ENCODE data around the gene POLDIP2. TPM values are rescaled to one million over a fixed set of nuclear protein-coding genes. Genes with fewer than 3 reads are reported as not detected.

Gene POLDIP2
- total RNA-seq, 2 experiments from 2014 or later: 84.9 to 98.4 TPM

- CTCF ChIA-PET: interaction anchor here (0.7 to 1.0 kb wide), 2 partner anchors 16 to 233 kb away, joined by 3 read pairs; no protein-coding TSS in a partner anchor
- H3K27ac Mint-ChIP-seq: no peak overlapping the region
- no peak for DNase-seq
Measured at GRCh38 chr17:28398280-28398981, 41.1 kb upstream of the POLDIP2 start.

DNA sequence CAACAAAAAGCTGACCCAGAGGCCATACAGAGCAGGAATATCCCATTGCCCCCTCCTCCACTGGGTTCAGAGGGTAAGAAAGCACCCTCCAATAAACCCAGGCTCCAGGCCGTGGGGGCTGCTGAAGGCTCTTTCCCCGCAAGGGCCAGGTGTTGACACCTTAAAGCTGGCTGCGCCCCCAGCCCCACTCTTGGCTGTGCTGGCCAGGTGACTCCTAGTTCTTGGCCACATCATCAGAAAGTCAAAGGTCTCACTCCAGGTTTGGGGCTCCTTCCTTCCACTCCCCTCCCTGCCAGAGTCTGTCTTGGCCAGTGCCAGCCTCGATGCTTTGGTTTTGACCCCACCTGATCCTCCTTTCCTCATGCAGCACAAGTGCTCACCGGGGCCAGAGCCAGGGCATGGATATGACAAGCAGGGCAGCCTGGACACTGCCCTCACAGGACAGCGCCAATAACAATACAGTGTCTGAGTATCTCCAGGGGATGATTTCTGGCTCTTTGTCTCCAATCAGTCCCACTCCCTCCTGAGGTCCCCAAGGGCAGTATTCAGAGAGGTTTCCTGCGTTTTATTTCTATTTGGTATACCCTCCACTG lies 40.5 kb upstream of the POLDIP2 start:
- intact Hi-C loops (cut with DNase I, micrococcal nuclease): no loop called here
- H3K4me3 Mint-ChIP-seq: no peak overlapping the region
- H3K9me3 Mint-ChIP-seq (ENCODE audit: low read depth): no peaks in the 10 kb centered on the region
- no peaks in the 10 kb centered on the region for H3K27me3 Mint-ChIP-seq
- peaks cover 6% of the 10 kb centered on the region for H3K4me1 Mint-ChIP-seq
- peaks cover 12% of the 10 kb centered on the region for H3K36me3 Mint-ChIP-seq (ENCODE audit: low read depth)
- CTCF ChIA-PET: interaction anchor here (0.7 kb wide), 1 partner anchor 283 kb away, joined by 3 read pairs; no protein-coding TSS in a partner anchor
- POLR2A ChIA-PET: no interaction called here
- no peak overlapping the region for H3K27ac Mint-ChIP-seq
- no peak for DNase-seq
- ATAC-seq: no peak

More at GRCh38 chr17:28398280-28398981, 41.1 kb upstream of the POLDIP2 start:
- Mint-ChIP-seq H3K9me3 (ENCODE audit: low read depth) (no peaks in the 10 kb centered on the region), H3K4me3 (no peak overlapping the region), H3K27me3 (no peaks in the 10 kb centered on the region), H3K36me3 (ENCODE audit: low read depth) (peaks cover 12% of the 10 kb centered on the region), H3K4me1 (peaks cover 6% of the 10 kb centered on the region)
- POLR2A ChIA-PET: no interaction called here
- intact Hi-C loops (cut with DNase I, micrococcal nuclease): no loop called here
- ATAC-seq: no peak

GRCh38 chr17:28397275-28397674 lies 39.9 kb upstream of the POLDIP2 start:
- CTCF ChIA-PET: interaction anchor here (0.7 to 0.8 kb wide), 3 partner anchors 29 to 890 kb away, joined by 3 to 4 read pairs (median 3); no protein-coding TSS in a partner anchor
- peaks cover 6% of the 10 kb centered on the region for H3K4me1 Mint-ChIP-seq
- H3K27me3 Mint-ChIP-seq: no peaks in the 10 kb centered on the region
- H3K4me3 Mint-ChIP-seq: no peak overlapping the region
- H3K9me3 Mint-ChIP-seq (ENCODE audit: low read depth): no peaks in the 10 kb centered on the region
- intact Hi-C loops (cut with DNase I, micrococcal nuclease): no loop called here
- POLR2A ChIA-PET: no interaction called here
- H3K36me3 Mint-ChIP-seq (ENCODE audit: low read depth): peaks cover 12% of the 10 kb centered on the region
- ATAC-seq (no peak), DNase-seq (no peak)
- no peak overlapping the region for H3K27ac Mint-ChIP-seq

DNA sequence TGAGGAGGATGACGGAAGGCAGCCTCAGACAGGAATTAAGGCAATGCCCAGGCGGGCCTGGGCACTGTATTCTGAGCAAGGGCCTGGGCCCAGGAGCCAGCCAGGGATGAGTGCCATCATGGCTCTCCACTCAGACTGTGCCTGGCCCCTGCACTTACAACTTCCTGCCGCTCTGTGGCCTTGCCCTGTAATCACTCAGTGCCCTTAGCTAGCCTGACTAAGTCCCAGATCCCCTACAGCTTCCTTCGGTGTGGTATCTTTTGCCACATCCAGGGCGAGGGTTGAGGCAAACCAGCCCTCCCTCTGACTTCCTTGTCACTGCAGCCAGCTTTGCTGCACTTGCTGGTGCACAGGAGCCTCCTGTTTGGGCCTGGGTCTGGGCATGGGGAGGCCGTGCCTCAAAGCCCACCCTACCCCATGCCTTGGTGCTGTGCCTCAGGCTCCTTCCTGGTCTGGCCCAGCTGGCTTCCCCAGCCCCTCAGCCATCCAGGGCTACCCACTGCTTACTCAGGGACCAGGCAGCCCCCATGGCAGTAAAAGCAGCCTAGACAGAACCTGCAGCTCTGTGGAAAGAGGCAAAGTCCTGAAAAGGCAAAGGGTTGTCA lies 39.4 kb upstream of the POLDIP2 start:
- no peaks in the 10 kb centered on the region for H3K27me3 Mint-ChIP-seq
- no peak overlapping the region for H3K4me3 Mint-ChIP-seq
- peaks cover 2% of the 10 kb centered on the region for H3K4me1 Mint-ChIP-seq
- no peak overlapping the region for H3K27ac Mint-ChIP-seq
- intact Hi-C loops (cut with DNase I, micrococcal nuclease): no loop called here
- ChIA-PET CTCF (interaction anchor here (0.7 to 0.9 kb wide), 4 partner anchors 29 to 889 kb away, joined by 3 to 4 read pairs (median 3); no protein-coding TSS in a partner anchor), POLR2A (no interaction called here)
- ATAC-seq: no peak
- peaks cover 12% of the 10 kb centered on the region for H3K36me3 Mint-ChIP-seq (ENCODE audit: low read depth)
- H3K9me3 Mint-ChIP-seq (ENCODE audit: low read depth): no peaks in the 10 kb centered on the region
- no peak for DNase-seq

GRCh38 chr17:28395968-28396367 lies 38.6 kb upstream of the POLDIP2 start:
- no peaks in the 10 kb centered on the region for H3K27me3 Mint-ChIP-seq
- no peaks in the 10 kb centered on the region for H3K4me1 Mint-ChIP-seq
- peaks cover 14% of the 10 kb centered on the region for H3K36me3 Mint-ChIP-seq (ENCODE audit: low read depth)
- intact Hi-C loops (cut with DNase I, micrococcal nuclease): no loop called here
- CTCF ChIA-PET: interaction anchor here (0.9 kb wide), 1 partner anchor 202 kb away, joined by 3 read pairs; no protein-coding TSS in a partner anchor
- no peaks in the 10 kb centered on the region for H3K9me3 Mint-ChIP-seq (ENCODE audit: low read depth)
- no peak overlapping the region for H3K27ac Mint-ChIP-seq
- DNase-seq (no peak), ATAC-seq (no peak)
- POLR2A ChIA-PET: no interaction called here
- no peak overlapping the region for H3K4me3 Mint-ChIP-seq

DNA sequence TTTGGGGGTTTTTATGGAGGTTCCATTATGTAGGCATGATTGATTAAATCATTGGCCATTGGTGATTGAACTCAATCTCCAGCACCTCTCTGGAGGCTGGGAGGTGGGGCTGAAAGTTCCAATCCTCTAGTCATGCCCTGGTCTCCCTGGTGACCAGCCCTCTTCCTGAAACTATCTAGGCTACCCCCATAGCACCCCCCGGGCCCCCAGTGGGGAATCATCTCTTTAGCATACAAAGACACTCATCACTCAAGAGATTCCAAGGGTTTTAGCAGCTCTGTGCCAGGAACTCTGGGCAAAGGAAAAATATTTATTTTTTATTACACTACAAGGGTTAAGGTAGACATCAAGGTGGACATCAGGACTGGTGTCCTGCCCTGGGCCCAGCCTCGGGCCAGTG lies 38.1 kb upstream of the POLDIP2 start:
- DNase-seq (no peak), ATAC-seq (no peak)
- no peak overlapping the region for H3K27ac Mint-ChIP-seq
- H3K9me3 Mint-ChIP-seq (ENCODE audit: low read depth): no peaks in the 10 kb centered on the region
- H3K36me3 Mint-ChIP-seq (ENCODE audit: low read depth): peaks cover 19% of the 10 kb centered on the region
- no peaks in the 10 kb centered on the region for H3K4me1 Mint-ChIP-seq
- H3K4me3 Mint-ChIP-seq: no peak overlapping the region
- ChIA-PET POLR2A (no interaction called here), CTCF (interaction anchor here (0.6 to 0.7 kb wide), 3 partner anchors 88 to 526 kb away, joined by 3 to 4 read pairs (median 3); no protein-coding TSS in a partner anchor)
- H3K27me3 Mint-ChIP-seq: no peaks in the 10 kb centered on the region
- intact Hi-C loops (cut with DNase I, micrococcal nuclease): no loop called here

- no peak for DNase-seq
- POLR2A ChIA-PET: no interaction called here
- H3K9me3 Mint-ChIP-seq (ENCODE audit: low read depth): no peaks in the 10 kb centered on the region
Measured at GRCh38 chr17:28394337-28395116, 37.2 kb upstream of the POLDIP2 start.

GRCh38 chr17:28392491-28392890 lies 35.2 kb upstream of the POLDIP2 start:
- H3K27me3 Mint-ChIP-seq: no peaks in the 10 kb centered on the region
- no peak overlapping the region for H3K4me3 Mint-ChIP-seq
- no peak overlapping the region for H3K27ac Mint-ChIP-seq
- no peaks in the 10 kb centered on the region for H3K9me3 Mint-ChIP-seq (ENCODE audit: low read depth)
- ATAC-seq (no peak), DNase-seq (no peak)
- ChIA-PET CTCF (interaction anchor here (0.6 to 1.0 kb wide), 2 partner anchors 14 to 141 kb away, joined by 3 read pairs; partner anchors contain the start of gene SLC46A1), POLR2A (no interaction called here)
- no peaks in the 10 kb centered on the region for H3K4me1 Mint-ChIP-seq
- intact Hi-C loops (cut with DNase I, micrococcal nuclease): no loop called here
- H3K36me3 Mint-ChIP-seq (ENCODE audit: low read depth): peaks cover 38% of the 10 kb centered on the region

More at GRCh38 chr17:28394337-28395116, 37.2 kb upstream of the POLDIP2 start:
- H3K27ac Mint-ChIP-seq: no peak overlapping the region
- no peak for ATAC-seq
- peaks cover 24% of the 10 kb centered on the region for H3K36me3 Mint-ChIP-seq (ENCODE audit: low read depth)
- CTCF ChIA-PET: interaction anchor here (0.6 to 0.7 kb wide), 3 partner anchors 89 to 525 kb away, joined by 3 to 4 read pairs (median 3); no protein-coding TSS in a partner anchor
- H3K27me3 Mint-ChIP-seq: no peaks in the 10 kb centered on the region
- intact Hi-C loops (cut with DNase I, micrococcal nuclease): no loop called here
- H3K4me1 Mint-ChIP-seq: no peaks in the 10 kb centered on the region
- no peak overlapping the region for H3K4me3 Mint-ChIP-seq

DNA sequence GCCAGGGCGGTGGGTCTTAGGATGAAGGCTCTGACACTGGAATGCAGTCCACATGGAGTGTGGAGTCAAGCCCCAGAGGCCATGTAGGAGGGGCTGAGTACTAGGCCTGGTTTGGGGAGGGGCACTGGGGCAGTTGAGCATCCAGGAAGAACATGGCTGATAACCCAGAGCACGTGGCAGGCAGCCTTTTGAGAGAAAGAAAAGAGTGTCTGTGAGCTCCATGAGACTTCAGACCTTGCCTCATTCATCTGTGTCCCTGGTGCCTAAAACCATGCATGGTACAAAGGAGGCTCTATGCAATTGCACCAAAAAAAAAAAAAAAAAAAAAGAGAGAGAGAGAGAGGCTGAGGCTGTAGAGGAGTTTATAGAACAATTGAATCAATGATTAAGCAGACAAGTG lies 34.1 kb upstream of the POLDIP2 start:
- DNase-seq (no peak), ATAC-seq (no peak)
- POLR2A ChIA-PET: interaction anchor here (1.0 kb wide), 1 partner anchor 14 kb away, joined by 7 read pairs; no protein-coding TSS in a partner anchor
- intact Hi-C loops (cut with DNase I, micrococcal nuclease): no loop called here
- Mint-ChIP-seq H3K27me3 (no peaks in the 10 kb centered on the region), H3K4me1 (no peaks in the 10 kb centered on the region), H3K36me3 (ENCODE audit: low read depth) (peaks cover 38% of the 10 kb centered on the region), H3K4me3 (no peak overlapping the region), H3K9me3 (ENCODE audit: low read depth) (no peaks in the 10 kb centered on the region), H3K27ac (no peak overlapping the region)
- CTCF ChIA-PET: interaction anchor here (0.6 to 1.1 kb wide), 6 partner anchors 15 to 999 kb away, joined by 3 to 8 read pairs (median 3); partner anchors contain the start of gene SLC46A1

DNA sequence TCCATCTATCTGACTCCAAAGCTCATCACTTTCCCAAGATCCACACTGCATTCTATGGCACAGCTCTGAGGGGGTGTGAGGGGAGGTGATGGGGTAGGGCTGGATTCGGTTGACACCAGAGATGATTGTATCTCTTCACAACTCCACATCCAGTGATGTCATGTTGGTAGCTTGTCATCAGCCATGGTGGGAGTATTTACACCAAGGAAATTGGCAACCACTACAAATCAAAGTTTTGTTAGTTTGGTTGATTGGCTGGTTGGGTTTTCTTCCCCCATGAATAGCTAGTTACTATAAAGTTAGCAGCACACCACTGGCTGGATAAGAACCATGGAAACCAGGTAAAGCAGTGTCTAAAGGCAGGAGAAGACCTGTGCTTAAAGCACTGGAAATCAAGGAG lies 33.7 kb upstream of the POLDIP2 start:
- no peak overlapping the region for H3K27ac Mint-ChIP-seq
- DNase-seq (no peak), ATAC-seq (no peak)
- intact Hi-C loops (cut with DNase I, micrococcal nuclease): no loop called here
- H3K4me3 Mint-ChIP-seq: no peak overlapping the region
- H3K4me1 Mint-ChIP-seq: no peaks in the 10 kb centered on the region
- no peaks in the 10 kb centered on the region for H3K9me3 Mint-ChIP-seq (ENCODE audit: low read depth)
- no peaks in the 10 kb centered on the region for H3K27me3 Mint-ChIP-seq
- CTCF ChIA-PET: interaction anchor here (0.6 to 1.1 kb wide), 4 partner anchors 44 to 998 kb away, joined by 3 to 8 read pairs (median 3); no protein-coding TSS in a partner anchor
- POLR2A ChIA-PET: interaction anchor here (1.0 kb wide), 1 partner anchor 14 kb away, joined by 7 read pairs; no protein-coding TSS in a partner anchor
- H3K36me3 Mint-ChIP-seq (ENCODE audit: low read depth): peaks cover 38% of the 10 kb centered on the region

DNA sequence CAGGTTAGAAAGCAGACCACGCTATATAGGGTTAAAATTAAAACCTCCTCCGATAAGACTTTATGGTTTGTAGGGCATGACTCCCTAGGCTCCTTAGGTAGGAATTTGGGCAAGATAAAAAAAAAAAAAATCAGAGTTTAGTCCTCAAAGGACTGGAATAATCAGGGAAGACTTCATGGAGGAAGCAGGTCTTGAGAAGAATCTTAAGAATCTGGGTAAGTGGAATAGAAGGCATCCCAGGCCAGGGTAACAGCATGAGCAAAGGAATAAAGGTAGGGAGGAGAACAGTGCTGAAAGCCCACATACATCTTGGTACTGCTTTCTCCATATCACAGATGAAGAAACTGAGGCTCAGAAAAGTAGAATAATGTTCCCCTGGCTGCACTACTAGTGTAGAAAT lies 33.2 kb upstream of the POLDIP2 start:
- H3K27ac Mint-ChIP-seq: no peak overlapping the region
- H3K9me3 Mint-ChIP-seq (ENCODE audit: low read depth): no peaks in the 10 kb centered on the region
- H3K4me1 Mint-ChIP-seq: peaks cover under 1% of the 10 kb centered on the region
- no peak for DNase-seq
- no peak for ATAC-seq
- POLR2A ChIA-PET: interaction anchor here (1.0 kb wide), 1 partner anchor 15 kb away, joined by 7 read pairs; no protein-coding TSS in a partner anchor
- CTCF ChIA-PET: no interaction called here
- H3K4me3 Mint-ChIP-seq: no peak overlapping the region
- H3K27me3 Mint-ChIP-seq: no peaks in the 10 kb centered on the region
- intact Hi-C loops (cut with DNase I, micrococcal nuclease): no loop called here
- H3K36me3 Mint-ChIP-seq (ENCODE audit: low read depth): peaks cover 38% of the 10 kb centered on the region

Measured in activated CD4-positive, alpha-beta T cell treated with anti-CD3 and anti-CD28 coated beads for 36 hours (primary cell).